ENCODE measurements around the gene DYRK3.

DYRK3 gene

GRCh38 chr1:206664740-206665139, 29.4 kb downstream of the DYRK3 start (continued):
- TF ChIP-seq PRDM2 (tag by site-specific recombination; IDR thresholded peaks at IDR 0.05; ENCODE audit: borderline replicate concordance) (no peak), ZFHX2 (tag by site-specific recombination; conservative IDR thresholded peaks at IDR 0.05) (no peak), ZNF239 (tag by site-specific recombination; IDR thresholded peaks at IDR 0.05) (no peak)

- ChIA-PET CTCF (interaction anchor here (0.7 to 25.1 kb wide), 13 partner anchors 9 to 317 kb away, joined by 3 to 380 read pairs (median 26); partner anchors contain the start of gene DYRK3), POLR2A (interaction anchor here (1.2 kb wide), 1 partner anchor 31 kb away, joined by 4 read pairs; the partner anchor contains the start of gene DYRK3)
- TF ChIP-seq PRDM1 (tag by site-specific recombination; IDR thresholded peaks at IDR 0.05), result peak; percentile 92
- no peak for TF ChIP-seq ZNF791 (tag by site-specific recombination; IDR thresholded peaks at IDR 0.05)
- Histone ChIP-seq H3K4me1 (ENCODE audit: control insufficient read depth, insufficient read depth, low read length) (no peaks in the 10 kb centered on the region), H3K9me3 (ENCODE audit: control insufficient read depth, insufficient read depth, low read depth, low read length) (no peaks in the 10 kb centered on the region), H3K36me3 (ENCODE audit: control insufficient read depth in 2 of 2, insufficient read depth in 1 of 2, low read length in 2 of 2) (no peaks in the 10 kb centered on the region), H3K4me3 (ENCODE audit: low read depth, low read length) (no peak overlapping the region), H3K27ac (ENCODE audit: extremely low read depth, low read depth, low read length) (no peak overlapping the region)
Observed at GRCh38 chr1:206666031-206666561, 30.8 kb downstream of the DYRK3 start.

GRCh38 chr1:206666954-206667665, 31.8 kb downstream of the DYRK3 start:
- CTCF ChIA-PET, result interaction anchor here (0.6 to 25.1 kb wide), 9 partner anchors 8 to 188 kb away, joined by 3 to 380 read pairs (median 7); partner anchors contain the start of gene DYRK3
- no peaks in the 10 kb centered on the region for H3K4me1 ChIP-seq (ENCODE audit: control insufficient read depth, insufficient read depth, low read length)
- H3K4me3 ChIP-seq (ENCODE audit: low read depth, low read length), result no peak overlapping the region

More at GRCh38 chr1:206666954-206667665, 31.8 kb downstream of the DYRK3 start:
- POLR2A ChIA-PET, result no interaction called here
- no peaks in the 10 kb centered on the region for H3K36me3 ChIP-seq (ENCODE audit: control insufficient read depth in 2 of 2, insufficient read depth in 1 of 2, low read length in 2 of 2)
- no peak for TF ChIP-seq ZBTB48 (tag by site-specific recombination; IDR thresholded peaks at IDR 0.05)
- peak; percentile 68 for TF ChIP-seq ZFHX2 (tag by site-specific recombination; conservative IDR thresholded peaks at IDR 0.05)
- no peak for TF ChIP-seq PBX3 (CRISPR knock-in tag; IDR thresholded peaks at IDR 0.05)
- TF ChIP-seq EGR2 (tag by site-specific recombination; IDR thresholded peaks at IDR 0.05; ENCODE audit: low read depth), result peak; percentile 63
- TF ChIP-seq ZNF280D (tag by site-specific recombination; IDR thresholded peaks at IDR 0.05), result no peak
- no peaks in the 10 kb centered on the region for H3K9me3 ChIP-seq (ENCODE audit: control insufficient read depth, insufficient read depth, low read depth, low read length)
- no peak overlapping the region for H3K27ac ChIP-seq (ENCODE audit: extremely low read depth, low read depth, low read length)
